ENCODE data around the gene CACNA2D2. TPM values are rescaled to one million over a fixed set of nuclear protein-coding genes. Genes with fewer than 3 reads are reported as not detected.

CACNA2D2 gene
- total RNA-seq, 5 donors from 2014 or later (not counting 1 experiment from before 2014, with no cell fraction given): 2.6 to 8.9 (median 4.1) TPM

- peaks cover 25 to 79% of the 10 kb centered on the region in 2 experiments for H3K4me1 ChIP-seq (ENCODE audit: control insufficient read depth in 1 of 2, extremely low read depth in 1 of 2, insufficient read depth in 2 of 2, low read length in 2 of 2)
- DNase-seq: no peak
- no peaks in the 10 kb centered on the region for H3K36me3 Mint-ChIP-seq
Measured at GRCh38 chr3:50339485-50340146, 163.8 kb downstream of the CACNA2D2 start.

GRCh38 chr3:50338965-50339364 is 164.5 kb downstream of the CACNA2D2 start:
- 31% methylated on average over 4 of the region's 5 CpGs for WGBS (ENCODE audit: insufficient coverage)
- Histone ChIP-seq H3K27me3 (replicated peaks in 1 of 2; ENCODE audit: control insufficient read depth in 2 of 2, extremely low read depth in 1 of 2, insufficient read depth in 2 of 2, low read length in 1 of 2) (no peaks in the 10 kb centered on the region), H3K36me3 (ENCODE audit: control insufficient read depth in 2 of 2, extremely low read depth in 1 of 2, insufficient read depth in 1 of 2, low read length in 1 of 2) (peaks cover 0 to 10% of the 10 kb centered on the region in 2 donors), H3K4me1 (ENCODE audit: control insufficient read depth in 1 of 2, extremely low read depth in 1 of 2, insufficient read depth in 2 of 2, low read length in 2 of 2) (peaks cover 29 to 85% of the 10 kb centered on the region in 2 experiments), H3K4me3 (ENCODE audit: control insufficient read depth in 1 of 2, extremely low read depth in 1 of 2, low read length in 1 of 2) (peak overlapping the region; percentile 35 to 84), H3K9me3 (no peaks in the 10 kb centered on the region), H3K27ac (ENCODE audit: low read length) (peak overlapping the region; percentile 97)
- no peaks in the 10 kb centered on the region for H3K27me3 Mint-ChIP-seq
- POLR2A ChIA-PET: no interaction called here
- no peaks in the 10 kb centered on the region for H3K36me3 Mint-ChIP-seq
- no peaks in the 10 kb centered on the region for H3K9me3 Mint-ChIP-seq
- ATAC-seq (replicated peaks in 1 of 4): no peak
- peaks cover 57 to 66% (median 60%) of the 10 kb centered on the region in 3 donors for H3K4me1 Mint-ChIP-seq
- peak overlapping the region; percentile 93 to 95 for H3K27ac Mint-ChIP-seq
- no peak for DNase-seq
- CTCF ChIA-PET: interaction anchor here in 1 of 2 donors (0.7 to 1.4 kb wide), 2 partner anchors 40 to 173 kb away, joined by 4 to 7 read pairs; partner anchors contain the start of genes HYAL3 and NAA80
- H3K4me3 Mint-ChIP-seq: peak overlapping the region; percentile 86 to 90 (median 88)

More at GRCh38 chr3:50339485-50340146, 163.8 kb downstream of the CACNA2D2 start:
- H3K27me3 Mint-ChIP-seq: no peaks in the 10 kb centered on the region
- H3K9me3 Mint-ChIP-seq: no peaks in the 10 kb centered on the region
- H3K4me3 ChIP-seq (ENCODE audit: control insufficient read depth in 1 of 2, extremely low read depth in 1 of 2, low read length in 1 of 2): peak overlapping the region; percentile 52 to 84
- no peaks in the 10 kb centered on the region for H3K9me3 ChIP-seq
- no peaks in the 10 kb centered on the region for H3K27me3 ChIP-seq (replicated peaks in 1 of 2; ENCODE audit: control insufficient read depth in 2 of 2, extremely low read depth in 1 of 2, insufficient read depth in 2 of 2, low read length in 1 of 2)
- peaks cover 0 to 6% of the 10 kb centered on the region in 2 donors for H3K36me3 ChIP-seq (ENCODE audit: control insufficient read depth in 2 of 2, extremely low read depth in 1 of 2, insufficient read depth in 1 of 2, low read length in 1 of 2)
- WGBS (ENCODE audit: insufficient coverage): 51% methylated on average over 8 of the region's 14 CpGs
- peak overlapping the region; percentile 97 for H3K27ac ChIP-seq (ENCODE audit: low read length)
- H3K4me1 Mint-ChIP-seq: peaks cover 51 to 60% (median 54%) of the 10 kb centered on the region in 3 donors
- CTCF ChIA-PET: interaction anchor here in 1 of 2 donors (0.7 to 1.5 kb wide), 4 partner anchors 11 to 172 kb away, joined by 3 to 7 read pairs (median 4); partner anchors contain the start of genes CYB561D2, HYAL3, NAA80 and NPRL2
- POLR2A ChIA-PET: no interaction called here
- H3K4me3 Mint-ChIP-seq: peak overlapping the region; percentile 86 to 90 (median 88)
- no peak for ATAC-seq (replicated peaks in 1 of 4)
- H3K27ac Mint-ChIP-seq: peak overlapping the region; percentile 93 to 95

GRCh38 chr3:50337175-50337861 is 166.1 kb downstream of the CACNA2D2 start:
- peak overlapping the region; percentile 97 for H3K27ac ChIP-seq (ENCODE audit: low read length)
- POLR2A ChIA-PET: interaction anchor here (0.6 to 2.9 kb wide), 7 partner anchors 10 to 1421 kb away, joined by 3 to 11 read pairs (median 4); partner anchors contain the start of genes GNAI2 (in 1 of the 2), HYAL3 (in 1 of the 2), MANF (in 1 of the 2) and NAA80 (in 1 of the 2)
- no peaks in the 10 kb centered on the region for H3K9me3 Mint-ChIP-seq
- DNase-seq (peak; percentile 80 to 97 (median 90)), ATAC-seq (replicated peaks in 1 of 4) (peak; percentile 77 to 84 (median 80))
- peak overlapping the region; percentile 86 to 90 (median 88) for H3K4me3 Mint-ChIP-seq
- peaks cover 32 to 95% of the 10 kb centered on the region in 2 experiments for H3K4me1 ChIP-seq (ENCODE audit: control insufficient read depth in 1 of 2, extremely low read depth in 1 of 2, insufficient read depth in 2 of 2, low read length in 2 of 2)
- peaks cover 63 to 71% (median 71%) of the 10 kb centered on the region in 3 donors for H3K4me1 Mint-ChIP-seq
- CTCF ChIA-PET: interaction anchor here (0.5 to 2.1 kb wide), 17 partner anchors 9 to 397 kb away, joined by 3 to 16 read pairs (median 4); partner anchors contain the start of genes CISH (in 1 of the 2), CYB561D2 (in 1 of the 2), GNAI2 (in 1 of the 2) and HYAL3 (in 1 of the 2)
- H3K27ac Mint-ChIP-seq: peak overlapping the region; percentile 93 to 95
- H3K36me3 Mint-ChIP-seq: peaks cover under 1% of the 10 kb centered on the region
- H3K27me3 Mint-ChIP-seq: no peaks in the 10 kb centered on the region
- no peaks in the 10 kb centered on the region for H3K27me3 ChIP-seq (replicated peaks in 1 of 2; ENCODE audit: control insufficient read depth in 2 of 2, extremely low read depth in 1 of 2, insufficient read depth in 2 of 2, low read length in 1 of 2)
- H3K4me3 ChIP-seq (ENCODE audit: control insufficient read depth in 1 of 2, extremely low read depth in 1 of 2, low read length in 1 of 2): peak overlapping the region; percentile 68 to 84
- no peaks in the 10 kb centered on the region for H3K9me3 ChIP-seq
- H3K36me3 ChIP-seq (ENCODE audit: control insufficient read depth in 2 of 2, extremely low read depth in 1 of 2, insufficient read depth in 1 of 2, low read length in 1 of 2): peaks cover 0 to 16% of the 10 kb centered on the region in 2 donors
- WGBS (ENCODE audit: insufficient coverage): under 1% methylated on average over 77 of the region's 79 CpGs

GRCh38 chr3:50336452-50337174 is 166.8 kb downstream of the CACNA2D2 start:
- H3K27ac Mint-ChIP-seq: peak overlapping the region; percentile 93 to 96
- Histone ChIP-seq H3K27ac (ENCODE audit: low read length) (peak overlapping the region; percentile 97), H3K4me1 (ENCODE audit: control insufficient read depth in 1 of 2, extremely low read depth in 1 of 2, insufficient read depth in 2 of 2, low read length in 2 of 2) (peaks cover 32 to 95% of the 10 kb centered on the region in 2 experiments), H3K36me3 (ENCODE audit: control insufficient read depth in 2 of 2, extremely low read depth in 1 of 2, insufficient read depth in 1 of 2, low read length in 1 of 2) (peaks cover 4 to 23% of the 10 kb centered on the region in 2 donors), H3K27me3 (replicated peaks in 1 of 2; ENCODE audit: control insufficient read depth in 2 of 2, extremely low read depth in 1 of 2, insufficient read depth in 2 of 2, low read length in 1 of 2) (no peaks in the 10 kb centered on the region), H3K4me3 (ENCODE audit: control insufficient read depth in 1 of 2, extremely low read depth in 1 of 2, low read length in 1 of 2) (peak overlapping the region; percentile 68 to 84), H3K9me3 (no peaks in the 10 kb centered on the region)
- ATAC-seq (replicated peaks in 1 of 4): peak; percentile 41 to 44 (median 44)
- WGBS (ENCODE audit: insufficient coverage): 1% methylated on average over 31 of the region's 31 CpGs
- H3K9me3 Mint-ChIP-seq: no peaks in the 10 kb centered on the region
- peak overlapping the region; percentile 86 to 90 (median 88) for H3K4me3 Mint-ChIP-seq
- H3K36me3 Mint-ChIP-seq: peaks cover 5% of the 10 kb centered on the region
- ChIA-PET CTCF (interaction anchor here in 1 of 2 donors (0.6 to 2.1 kb wide), 14 partner anchors 8 to 278 kb away, joined by 3 to 16 read pairs (median 4); partner anchors contain the start of genes CYB561D2, GNAI2, HYAL3 and NAA80), POLR2A (interaction anchor here (0.6 to 2.9 kb wide), 8 partner anchors 9 to 1420 kb away, joined by 3 to 11 read pairs (median 4); partner anchors contain the start of genes GNAI2 (in 1 of the 2), HYAL3 (in 1 of the 2), MANF (in 1 of the 2) and NAA80 (in 1 of the 2))
- no peaks in the 10 kb centered on the region for H3K27me3 Mint-ChIP-seq
- H3K4me1 Mint-ChIP-seq: peaks cover 63 to 72% (median 69%) of the 10 kb centered on the region in 3 donors
- peak in 1 of 35 experiments; percentile 11 for DNase-seq

- Histone ChIP-seq H3K27me3 (replicated peaks in 1 of 2; ENCODE audit: control insufficient read depth in 2 of 2, extremely low read depth in 1 of 2, insufficient read depth in 2 of 2, low read length in 1 of 2) (no peaks in the 10 kb centered on the region), H3K4me3 (ENCODE audit: control insufficient read depth in 1 of 2, extremely low read depth in 1 of 2, low read length in 1 of 2) (no peak overlapping the region), H3K4me1 (ENCODE audit: control insufficient read depth in 1 of 2, extremely low read depth in 1 of 2, insufficient read depth in 2 of 2, low read length in 2 of 2) (peaks cover 20 to 75% of the 10 kb centered on the region in 2 experiments), H3K9me3 (no peaks in the 10 kb centered on the region), H3K27ac (ENCODE audit: low read length) (peak overlapping the region; percentile 54), H3K36me3 (ENCODE audit: control insufficient read depth in 2 of 2, extremely low read depth in 1 of 2, insufficient read depth in 1 of 2, low read length in 1 of 2) (peaks cover 12 to 44% of the 10 kb centered on the region in 2 donors)
- H3K27me3 Mint-ChIP-seq: no peaks in the 10 kb centered on the region
- WGBS (ENCODE audit: insufficient coverage): 80% methylated on average over 3 of the region's 5 CpGs
- ChIA-PET POLR2A (interaction anchor here in 1 of 2 donors (0.7 kb wide), 1 partner anchor 19 kb away, joined by 3 read pairs; no protein-coding TSS in a partner anchor), CTCF (interaction anchor here in 1 of 2 donors (0.6 kb wide), 1 partner anchor 10 kb away, joined by 3 read pairs; no protein-coding TSS in a partner anchor)
- ATAC-seq (replicated peaks in 1 of 4): no peak
- peaks cover 19% of the 10 kb centered on the region for H3K36me3 Mint-ChIP-seq
- peak overlapping the region; percentile 83 to 91 for H3K27ac Mint-ChIP-seq
- peaks cover 52 to 58% (median 56%) of the 10 kb centered on the region in 3 donors for H3K4me1 Mint-ChIP-seq
- peak overlapping the region in 2 of 3 donors; percentile 21 to 86 for H3K4me3 Mint-ChIP-seq
- DNase-seq: no peak
- no peaks in the 10 kb centered on the region for H3K9me3 Mint-ChIP-seq
Measured at GRCh38 chr3:50334339-50335075, 168.9 kb downstream of the CACNA2D2 start.
